GM19438 (cell line): ENCODE data around the gene MAP4K4.

ENCODE experiments used
- ATAC-seq: cut with Tn5 transposase; IDR thresholded peaks from one replicate; pipeline ENCODE4 v1.9.1; 2021; ENCODE audit warnings: low read depth; ENCODE audit not compliant: unreplicated experiment

Gene MAP4K4

DNA sequence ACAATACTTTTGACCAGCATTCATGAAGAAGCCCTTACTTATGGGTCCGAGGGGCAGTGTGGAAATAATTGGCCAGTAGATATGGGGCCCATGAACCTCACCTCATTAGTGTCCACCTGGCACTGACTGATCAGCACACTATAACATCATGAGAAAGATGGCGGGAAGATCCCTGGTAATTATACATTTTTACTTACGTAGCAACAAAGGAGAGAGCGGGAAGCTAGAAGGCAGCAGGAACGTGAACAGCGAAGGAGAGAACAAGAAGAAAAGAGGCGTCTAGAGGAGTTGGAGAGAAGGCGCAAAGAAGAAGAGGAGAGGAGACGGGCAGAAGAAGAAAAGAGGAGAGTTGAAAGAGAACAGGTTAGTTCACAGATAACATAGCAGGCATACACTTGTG lies 158.3 kb downstream of the MAP4K4 start:
- ATAC-seq = no peak

DNA sequence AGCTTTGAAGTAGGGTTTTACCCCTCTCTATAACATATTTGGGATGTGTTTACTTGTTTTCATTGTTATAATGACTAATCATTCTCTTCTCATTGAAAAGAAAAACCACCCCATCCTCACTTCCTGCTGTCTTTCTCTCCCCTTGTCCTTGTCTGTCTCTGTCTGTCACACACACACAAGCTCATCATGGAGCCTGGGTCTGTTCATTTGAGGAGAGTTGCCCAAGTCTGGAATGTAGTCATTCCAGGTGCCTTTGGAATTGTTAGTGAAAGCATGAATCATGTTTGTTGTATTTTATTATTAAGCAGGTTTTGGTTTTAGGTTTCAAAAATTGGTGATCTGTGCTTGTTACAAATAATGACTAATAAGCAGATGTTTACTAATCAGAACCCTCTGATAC lies 160.7 kb downstream of the MAP4K4 start:
- no peak for ATAC-seq

DNA sequence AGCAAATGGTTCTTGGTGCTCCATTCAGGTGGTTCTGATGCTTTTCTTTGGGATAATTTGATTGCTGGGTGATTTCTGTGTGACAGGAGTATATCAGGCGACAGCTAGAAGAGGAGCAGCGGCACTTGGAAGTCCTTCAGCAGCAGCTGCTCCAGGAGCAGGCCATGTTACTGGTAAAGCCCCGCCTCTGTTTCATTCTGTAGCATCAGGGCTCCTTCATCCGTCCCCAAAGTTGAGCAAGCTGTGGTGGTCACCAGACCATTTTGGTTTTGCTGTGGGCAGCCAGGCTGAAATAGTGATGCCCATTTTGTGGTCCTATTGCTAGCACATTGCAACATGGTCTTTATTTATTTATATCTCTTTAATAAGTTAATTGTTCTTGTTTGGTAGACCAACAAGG lies 161.4 kb downstream of the MAP4K4 start:
- no peak for ATAC-seq

DNA sequence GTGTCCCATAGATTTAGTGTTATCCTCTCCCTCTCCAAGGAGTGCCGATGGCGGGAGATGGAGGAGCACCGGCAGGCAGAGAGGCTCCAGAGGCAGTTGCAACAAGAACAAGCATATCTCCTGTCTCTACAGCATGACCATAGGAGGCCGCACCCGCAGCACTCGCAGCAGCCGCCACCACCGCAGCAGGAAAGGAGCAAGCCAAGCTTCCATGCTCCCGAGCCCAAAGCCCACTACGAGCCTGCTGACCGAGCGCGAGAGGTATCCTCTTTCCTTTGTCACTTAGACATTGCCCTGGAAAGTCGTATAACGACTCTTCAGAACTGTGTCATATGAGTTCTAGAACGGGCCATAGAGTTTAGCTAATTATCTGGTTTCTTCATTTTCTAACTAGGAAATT lies 162.1 kb downstream of the MAP4K4 start:
- ATAC-seq = no peak

DNA sequence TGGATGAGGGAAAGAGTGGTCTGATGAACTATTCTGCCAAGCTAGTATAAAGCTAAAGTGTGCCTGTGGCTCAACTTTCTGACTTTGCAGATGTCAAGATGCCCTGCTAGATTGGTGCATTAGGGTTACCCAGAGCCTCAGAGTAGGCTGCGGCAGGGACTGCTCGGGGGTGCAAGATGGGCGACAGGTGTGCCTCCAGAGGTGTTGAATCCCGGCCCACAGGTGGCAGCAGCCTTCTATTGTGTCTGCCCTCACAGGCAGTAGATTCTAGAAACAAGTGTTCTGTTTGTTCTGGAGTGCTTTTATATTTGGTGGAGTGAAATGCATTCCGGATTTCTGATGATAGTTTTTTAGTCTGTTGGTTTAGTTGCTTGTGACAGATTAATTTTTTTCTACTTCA lies 162.7 kb downstream of the MAP4K4 start:
- no peak for ATAC-seq

DNA sequence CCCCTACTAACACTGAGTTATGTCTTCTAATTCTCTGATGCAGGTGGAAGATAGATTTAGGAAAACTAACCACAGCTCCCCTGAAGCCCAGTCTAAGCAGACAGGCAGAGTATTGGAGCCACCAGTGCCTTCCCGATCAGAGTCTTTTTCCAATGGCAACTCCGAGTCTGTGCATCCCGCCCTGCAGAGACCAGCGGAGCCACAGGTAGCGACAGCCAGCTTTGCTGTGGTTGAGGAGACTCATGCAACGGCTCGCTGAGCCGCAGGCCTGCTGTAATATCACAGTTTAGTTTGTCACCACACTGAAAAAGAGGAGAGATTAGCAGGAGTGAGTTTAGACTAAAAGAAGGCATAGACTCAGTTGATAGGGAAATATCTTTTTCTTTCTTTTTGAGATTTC lies 163.3 kb downstream of the MAP4K4 start:
- no peak for ATAC-seq

DNA sequence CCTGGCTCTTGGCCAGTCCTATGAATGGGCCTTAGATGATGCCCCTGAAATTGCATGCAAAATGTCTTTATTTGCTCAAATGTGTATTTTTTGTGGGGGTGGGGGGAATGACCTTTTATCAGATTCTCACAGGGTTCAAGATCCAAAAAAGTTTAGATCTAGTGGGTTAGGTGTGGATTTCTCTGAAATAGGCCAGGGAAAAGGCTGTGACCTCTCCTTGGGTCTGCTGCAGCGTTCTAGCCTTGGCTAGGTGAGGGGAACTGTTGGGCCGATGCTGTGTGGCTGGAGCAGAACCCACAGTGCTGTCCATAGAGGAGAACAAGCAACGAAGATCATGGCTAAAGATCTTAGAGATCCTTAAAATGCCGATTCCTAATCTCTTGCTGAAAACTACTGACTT lies 163.9 kb downstream of the MAP4K4 start:
- no peak for ATAC-seq

DNA sequence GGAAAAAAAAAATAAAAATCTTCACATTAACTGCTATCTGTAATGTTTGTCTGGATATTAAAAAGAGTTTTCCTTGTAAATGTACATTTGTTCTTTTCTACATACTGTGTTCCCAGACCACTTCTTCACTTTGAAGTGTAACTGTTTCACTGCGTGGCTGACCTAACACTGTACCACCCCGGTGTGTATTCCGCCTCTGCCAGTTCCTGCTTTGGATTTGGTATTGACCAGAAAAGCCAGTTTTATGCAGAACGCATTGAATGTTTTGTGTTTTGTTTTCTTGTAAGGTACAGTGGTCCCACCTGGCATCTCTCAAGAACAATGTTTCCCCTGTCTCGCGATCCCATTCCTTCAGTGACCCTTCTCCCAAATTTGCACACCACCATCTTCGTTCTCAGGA lies 166.0 kb downstream of the MAP4K4 start:
- ATAC-seq = no peak

DNA sequence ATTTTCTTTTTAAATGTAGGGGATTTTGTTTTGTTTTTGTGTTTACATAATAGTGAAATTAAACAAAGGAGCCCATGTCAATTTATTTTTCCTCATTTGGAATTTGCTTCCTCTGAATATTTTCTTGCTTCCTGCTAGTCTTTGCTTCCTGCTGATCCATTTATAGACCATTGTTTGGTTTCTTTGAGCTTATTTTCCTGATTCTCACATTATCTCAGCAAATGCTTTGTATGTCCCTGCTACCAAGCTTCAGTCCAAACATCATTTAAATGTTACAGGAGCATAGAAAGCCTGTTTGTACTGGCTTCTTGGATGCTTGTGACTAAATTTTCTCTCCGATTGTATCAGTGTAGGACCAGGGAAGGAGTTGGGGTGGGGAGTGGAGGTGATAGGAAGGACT lies 166.9 kb downstream of the MAP4K4 start:
- ATAC-seq = no peak

DNA sequence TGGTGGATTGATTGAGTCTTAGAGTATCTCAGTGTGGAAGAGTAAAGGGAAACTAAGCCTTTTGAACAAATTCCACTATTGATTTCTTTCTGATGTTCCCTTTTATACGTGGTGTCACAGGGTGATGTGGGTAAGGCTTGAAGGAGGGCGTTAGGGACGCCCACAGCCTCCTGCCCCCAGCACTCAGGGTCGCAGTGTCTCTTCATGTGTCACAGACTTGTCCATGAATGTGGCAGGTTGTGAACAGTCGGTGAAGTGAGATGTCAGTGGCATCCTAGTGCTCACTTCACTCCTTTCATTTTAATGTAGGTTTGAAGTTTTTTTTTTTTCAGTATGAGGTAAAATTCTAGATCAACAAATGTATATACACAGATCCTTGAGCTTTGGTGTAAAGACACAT lies 171.0 kb downstream of the MAP4K4 start:
- ATAC-seq = no peak

DNA sequence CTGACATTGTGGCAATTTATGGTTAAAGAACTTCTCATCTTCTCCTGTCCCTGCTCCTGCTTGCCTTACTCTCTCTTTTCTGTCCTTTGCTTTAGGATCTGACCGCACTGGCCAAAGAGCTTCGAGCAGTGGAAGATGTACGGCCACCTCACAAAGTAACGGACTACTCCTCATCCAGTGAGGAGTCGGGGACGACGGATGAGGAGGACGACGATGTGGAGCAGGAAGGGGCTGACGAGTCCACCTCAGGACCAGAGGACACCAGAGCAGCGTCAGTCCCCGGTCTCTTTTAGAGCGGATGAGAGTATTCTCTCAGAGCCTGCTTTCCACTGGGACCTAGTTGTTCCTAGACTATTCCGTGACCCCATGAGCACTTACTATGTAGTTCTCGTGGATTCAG lies 172.0 kb downstream of the MAP4K4 start:
- ATAC-seq = no peak

DNA sequence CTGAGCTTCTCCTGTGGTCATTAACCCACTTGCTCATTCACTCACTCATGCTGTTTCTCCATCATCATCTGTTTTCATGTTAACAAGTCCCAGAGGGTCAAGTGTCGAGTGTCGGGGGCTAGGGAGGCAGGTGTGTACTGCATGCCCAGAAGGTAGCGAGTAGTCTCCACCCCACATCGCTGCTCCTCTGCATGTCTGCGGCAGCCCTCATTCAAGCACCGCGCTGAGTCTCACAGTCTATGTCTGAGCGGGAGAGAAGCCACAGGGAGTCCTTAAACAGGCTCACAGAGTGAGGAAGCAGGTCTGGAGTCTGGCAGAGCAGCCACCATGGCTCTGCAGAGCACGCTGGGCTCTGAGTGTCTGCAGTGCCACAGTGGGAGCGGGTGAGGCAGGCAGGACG lies 172.9 kb downstream of the MAP4K4 start:
- no peak for ATAC-seq

DNA sequence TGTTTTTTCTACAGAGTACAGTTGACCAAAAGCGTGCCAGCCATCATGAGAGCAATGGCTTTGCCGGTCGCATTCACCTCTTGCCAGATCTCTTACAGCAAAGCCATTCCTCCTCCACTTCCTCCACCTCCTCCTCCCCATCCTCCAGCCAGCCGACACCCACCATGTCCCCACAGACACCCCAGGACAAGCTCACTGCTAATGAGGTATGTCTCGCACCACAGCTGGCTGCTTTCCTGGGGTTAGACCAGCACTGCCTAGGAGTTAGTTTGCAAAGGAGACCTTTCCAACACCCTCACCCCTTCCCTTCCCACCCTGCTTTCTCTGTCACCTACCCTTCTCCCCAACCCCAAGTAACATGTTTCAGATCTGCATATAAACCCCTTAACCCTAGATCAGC lies 174.0 kb downstream of the MAP4K4 start:
- ATAC-seq = no peak

DNA sequence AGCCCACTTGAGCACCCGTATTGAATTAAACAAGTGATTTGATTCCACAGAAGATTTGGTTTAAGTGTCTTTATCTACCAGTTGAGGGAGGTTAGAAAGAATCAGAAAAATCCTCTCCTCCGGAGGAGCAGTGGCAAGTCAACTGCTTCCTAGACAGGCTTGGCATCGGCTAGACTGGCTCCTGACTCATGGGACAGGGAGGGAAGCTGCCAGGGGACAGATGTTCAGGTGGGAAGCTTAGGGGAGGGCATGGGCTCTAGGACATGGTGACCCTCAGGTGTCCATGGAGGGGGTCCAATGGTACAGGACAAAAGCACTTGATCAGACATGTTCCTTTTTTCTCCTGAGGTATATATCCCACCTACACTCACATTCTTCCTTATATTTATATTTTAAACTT lies 175.0 kb downstream of the MAP4K4 start:
- no peak for ATAC-seq

DNA sequence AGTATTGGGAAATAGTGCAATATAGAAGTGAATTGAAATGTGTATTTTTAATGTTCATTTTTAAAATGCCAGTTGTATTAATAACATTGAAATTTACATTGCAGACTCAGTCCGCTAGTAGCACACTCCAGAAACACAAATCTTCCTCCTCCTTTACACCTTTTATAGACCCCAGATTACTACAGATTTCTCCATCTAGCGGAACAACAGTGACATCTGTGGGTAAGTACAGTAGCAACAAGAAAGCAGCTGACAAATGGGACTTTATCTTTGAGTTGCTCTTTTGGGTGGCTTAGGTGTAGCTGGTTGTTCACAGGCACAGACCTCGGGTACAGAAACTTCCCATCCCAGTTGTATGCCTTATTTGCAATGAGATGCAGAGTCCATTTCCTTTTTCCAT lies 176.0 kb downstream of the MAP4K4 start:
- no peak for ATAC-seq

DNA sequence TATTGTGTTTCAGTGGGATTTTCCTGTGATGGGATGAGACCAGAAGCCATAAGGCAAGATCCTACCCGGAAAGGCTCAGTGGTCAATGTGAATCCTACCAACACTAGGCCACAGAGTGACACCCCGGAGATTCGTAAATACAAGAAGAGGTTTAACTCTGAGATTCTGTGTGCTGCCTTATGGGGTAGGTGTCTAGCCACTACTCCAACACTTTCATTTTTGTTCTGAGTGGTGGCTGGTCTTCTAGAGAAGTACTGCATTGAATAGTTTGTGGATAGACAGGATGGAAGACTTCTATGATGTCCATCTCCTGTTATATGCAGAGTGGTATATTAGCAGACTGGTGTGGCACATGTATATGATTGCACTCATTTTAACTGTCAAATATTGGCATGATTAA lies 176.6 kb downstream of the MAP4K4 start:
- ATAC-seq = no peak

DNA sequence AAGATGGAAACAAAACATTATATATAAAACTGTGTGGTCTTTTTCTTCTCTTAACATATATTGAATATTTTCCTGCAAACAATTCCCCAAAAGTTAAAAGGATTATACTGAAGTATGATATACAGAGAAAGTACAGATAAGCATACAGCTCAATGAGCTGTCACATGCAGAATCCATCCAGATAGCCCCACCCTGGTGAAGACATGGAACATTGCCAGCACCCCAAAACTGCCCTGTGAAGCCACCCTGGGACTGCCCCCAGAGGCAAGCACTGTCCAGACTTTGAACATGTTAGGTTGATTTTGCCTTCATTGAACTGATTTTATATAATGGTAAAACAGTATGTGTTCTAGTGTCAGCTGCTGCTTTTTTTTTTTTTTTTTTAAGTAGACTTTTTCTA lies 182.0 kb downstream of the MAP4K4 start:
- ATAC-seq = no peak

DNA sequence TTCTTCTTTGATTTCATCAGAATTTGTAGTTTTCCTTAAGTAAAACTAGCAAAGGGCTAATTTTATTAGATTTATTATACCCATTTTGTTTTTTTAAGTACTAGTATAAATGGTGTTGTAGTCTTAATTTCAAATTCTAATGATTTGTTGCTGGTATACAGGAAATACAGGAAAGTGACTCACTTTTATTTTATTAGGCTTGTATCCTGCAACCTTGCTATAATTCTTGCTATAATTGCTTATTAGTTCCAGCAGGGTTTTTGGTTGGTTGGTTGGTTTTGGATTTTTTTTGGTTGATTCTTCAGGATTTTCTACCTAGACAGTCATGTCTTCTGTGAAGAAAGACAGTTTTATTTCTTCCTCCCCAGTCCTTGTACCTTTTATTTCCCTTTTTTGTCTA lies 183.6 kb downstream of the MAP4K4 start:
- no peak for ATAC-seq

DNA sequence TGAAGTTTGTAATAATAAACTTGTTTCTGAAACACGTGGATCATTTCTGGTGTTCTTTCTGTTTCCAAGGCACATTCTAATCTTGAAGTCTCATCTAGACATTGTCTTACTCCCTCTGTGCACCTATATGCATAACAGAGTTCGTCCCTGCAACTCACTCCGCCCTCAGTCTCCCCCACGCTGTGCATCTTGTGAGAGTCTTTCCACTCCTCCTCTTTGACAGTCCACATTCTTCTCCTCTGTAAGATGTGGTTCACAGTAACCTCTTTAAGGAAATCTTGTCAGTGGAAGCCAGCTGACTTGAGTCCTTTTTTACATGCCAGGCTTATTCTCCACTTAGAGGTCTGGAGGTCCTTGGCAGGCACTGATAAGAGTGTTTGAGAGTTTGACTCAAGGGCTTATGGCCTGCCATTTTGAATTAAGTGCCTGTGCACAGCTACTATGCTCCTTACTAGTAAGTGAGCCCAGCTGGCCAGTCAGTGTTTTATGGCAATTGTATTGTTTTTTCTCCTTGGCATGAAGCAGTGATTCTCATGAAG lies 185.3 kb downstream of the MAP4K4 start:
- no peak for ATAC-seq

DNA sequence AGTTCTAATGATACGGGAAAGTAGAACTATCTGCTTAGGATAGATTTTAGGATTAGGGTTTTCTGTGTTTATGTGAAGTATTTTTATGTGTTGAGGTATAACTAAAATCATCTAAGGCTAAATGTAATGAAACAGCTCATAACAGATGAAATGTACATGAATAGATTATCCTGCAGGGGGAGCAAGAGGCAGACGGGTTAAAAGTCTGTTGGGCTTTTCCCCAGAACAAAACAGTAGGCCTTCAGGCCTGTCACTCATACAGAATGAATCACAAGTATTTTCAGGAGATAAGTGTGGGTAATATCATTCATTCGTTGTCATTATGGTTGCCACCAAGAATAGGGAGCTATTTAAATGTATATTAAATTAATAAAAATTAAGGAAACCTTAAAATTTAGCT lies 186.4 kb downstream of the MAP4K4 start:
- ATAC-seq = no peak

DNA sequence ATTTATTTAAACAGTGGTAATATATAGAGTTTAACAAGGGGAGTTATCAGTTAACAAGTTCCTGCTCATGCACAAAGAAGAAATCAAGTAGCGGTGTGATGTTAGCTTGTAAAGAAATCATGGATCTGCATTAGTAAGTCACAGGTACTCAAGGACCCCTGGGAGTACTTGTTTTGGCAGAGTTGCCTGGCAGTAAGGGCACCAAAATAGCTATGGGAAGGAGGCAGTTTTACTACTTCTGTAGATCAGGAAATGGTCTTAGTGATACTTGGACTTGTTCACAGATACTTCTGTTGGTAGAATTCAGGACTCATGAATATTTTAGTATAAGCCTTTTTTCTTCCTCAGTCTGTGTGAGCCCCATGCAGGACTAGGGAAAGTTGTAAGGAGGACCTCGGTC lies 186.9 kb downstream of the MAP4K4 start:
- no peak for ATAC-seq

DNA sequence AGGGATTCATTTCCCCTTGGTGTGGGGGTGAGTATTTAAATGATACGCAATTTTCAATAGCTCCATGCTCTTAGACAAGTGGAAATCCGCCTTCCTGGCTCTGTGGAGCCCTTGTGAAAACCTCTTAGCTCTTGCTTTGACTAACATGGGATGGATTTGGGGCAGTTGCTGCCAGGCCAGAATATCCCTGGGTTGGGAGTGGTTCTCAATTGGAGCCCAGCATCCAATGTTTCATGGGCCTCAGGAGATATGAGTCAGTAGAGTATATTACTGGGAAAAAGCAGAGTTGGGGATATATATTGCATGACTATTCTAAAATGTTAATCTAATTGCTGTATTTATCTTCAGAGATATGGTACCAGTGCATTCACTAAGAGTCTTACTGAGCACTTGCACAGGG lies 189.8 kb downstream of the MAP4K4 start:
- ATAC-seq = no peak

DNA sequence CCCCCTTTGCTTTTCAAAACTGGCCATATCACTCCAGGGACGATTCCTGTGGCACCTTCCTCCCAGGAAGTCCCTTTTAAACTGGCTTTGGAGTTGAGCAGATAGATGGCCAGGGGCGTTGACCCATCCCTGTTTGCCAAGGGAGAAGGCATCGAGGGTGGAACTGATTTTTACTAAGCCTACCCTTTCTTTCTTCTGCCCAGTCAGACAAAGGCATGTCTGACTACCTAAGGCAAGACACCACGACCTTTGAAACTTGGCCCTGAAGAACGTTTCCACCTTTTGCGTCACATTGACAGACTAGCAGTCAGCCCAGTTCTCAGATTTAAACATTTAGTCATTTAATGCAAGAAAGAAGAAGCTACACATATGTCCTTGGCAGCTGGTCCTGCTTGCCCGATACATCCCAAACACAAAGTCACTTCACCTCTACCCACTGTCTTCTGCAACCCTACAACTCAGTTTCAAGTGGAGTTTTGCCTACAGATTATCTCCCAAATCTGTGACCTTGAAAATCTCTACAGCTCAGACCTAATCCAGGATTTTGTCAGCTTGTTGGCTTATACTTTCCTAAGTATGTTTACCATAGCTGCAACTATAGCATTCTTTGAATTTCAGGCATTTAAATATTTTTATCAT lies 192.1 kb downstream of the MAP4K4 start:
- ATAC-seq = no peak
